ENCODE data around the gene USP48. TPM values are rescaled to one million over a fixed set of nuclear protein-coding genes. Genes with fewer than 3 reads are reported as not detected.
A peak's percentile ranks its signal among the peaks of the same experiment; 100 is the strongest.

USP48 gene
- total and polyA plus RNA-seq, 2 of the 13 experiments (the other 11 are each of a cell fraction or from before 2014, with no cell fraction given), result 30.4 to 30.7 TPM

GRCh38 chr1:21783679-21784603, 992 bp upstream of the USP48 start (continued):
- TF ChIP-seq AHDC1 (CRISPR knock-in tag; IDR thresholded peaks at IDR 0.05; ENCODE audit: borderline replicate concordance) (0 out of 2 replicates have a peak, but pooled peaks have one; percentile 10), KLF16 (CRISPR knock-in tag; IDR thresholded peaks at IDR 0.05) (no peak; a peak in 1 of 4 replicates), DNMT1 (CRISPR knock-in tag; IDR thresholded peaks at IDR 0.05) (no peak), PRPF4 (IDR thresholded peaks at IDR 0.05; ENCODE audit: low read depth, low read length, poor library complexity, severe bottlenecking) (no peak), NONO (IDR thresholded peaks at IDR 0.05) (no peak), NONO (CRISPR knock-in tag; conservative IDR thresholded peaks at IDR 0.05) (peak; percentile 80; the same call in 1 of the 2 replicates), ZNF574 (CRISPR knock-in tag; IDR thresholded peaks at IDR 0.05) (no peak), MAZ (IDR thresholded peaks at IDR 0.05; ENCODE audit: borderline replicate concordance, low read depth, low read length) (peak; percentile 85), MAZ (CRISPR knock-in tag; IDR thresholded peaks at IDR 0.05; ENCODE audit: low read depth) (no peak), NFE2L1 (CRISPR knock-in tag; IDR thresholded peaks at IDR 0.05; ENCODE audit: borderline replicate concordance) (no peak), MLX (CRISPR knock-in tag; IDR thresholded peaks at IDR 0.05) (peak; percentile 3; the same call in 1 of the 2 replicates), ZNF343 (CRISPR knock-in tag; IDR thresholded peaks at IDR 0.05) (no peak), YY1 (IDR thresholded peaks at IDR 0.05; ENCODE audit: insufficient read depth, insufficient replicate concordance, low read depth, low read length) (peak; percentile 49), ZNF230 (CRISPR knock-in tag; IDR thresholded peaks at IDR 0.05) (no peak), ZNF530 (CRISPR knock-in tag; IDR thresholded peaks at IDR 0.05; ENCODE audit: low read depth) (no peak), RXRB (CRISPR knock-in tag; IDR thresholded peaks at IDR 0.05; ENCODE audit: borderline replicate concordance) (0 out of 2 replicates have a peak, but pooled peaks have one; percentile 1), CSRNP1 (CRISPR knock-in tag; IDR thresholded peaks at IDR 0.05) (peak; percentile 67; the same call in 1 of the 2 replicates)
